KMS-11 (cell line): ENCODE data around the gene OTX2.

ENCODE experiments used
- H2AFZ ChIP-seq: fragments of 200-600 bp; sonication (generic); 2 replicates; pipeline ENCODE4 v1.6.1; 2016; ENCODE audit warnings: antibody characterized with exemption, mixed run types, low read depth
- H3K27ac ChIP-seq: fragments of 200-600 bp; sonication (generic); 2 replicates; pipeline ENCODE4 v1.6.1; 2016; ENCODE audit warnings: mild to moderate bottlenecking, mixed run types
- H3K27me3 ChIP-seq: fragments of 200-600 bp; sonication (generic); 2 replicates; pipeline ENCODE4 v1.6.1; 2017; ENCODE audit warnings: mild to moderate bottlenecking, low read depth, mixed run types, moderate library complexity; ENCODE audit not compliant: insufficient read depth
- H3K36me3 ChIP-seq: fragments of 200-600 bp; sonication (generic); 2 replicates; pipeline ENCODE4 v1.6.1; 2017; ENCODE audit warnings: mild to moderate bottlenecking, mixed run types; ENCODE audit not compliant: insufficient read depth
- H3K4me1 ChIP-seq: fragments of 200-600 bp; sonication (generic); 2 replicates; pipeline ENCODE4 v1.6.1; 2016; ENCODE audit warnings: mild to moderate bottlenecking, low read depth, mixed run types; ENCODE audit not compliant: poor library complexity, severe bottlenecking
- H3K4me2 ChIP-seq: fragments of 200-600 bp; sonication (generic); 2 replicates; pipeline ENCODE4 v1.7.0; 2016; ENCODE audit warnings: mild to moderate bottlenecking, mixed run types
- H3K4me3 ChIP-seq: fragments of 200-600 bp; sonication (generic); IDR thresholded peaks from 2 replicates; pipeline ENCODE4 v1.6.1; 2017; ENCODE audit warnings: low read depth, low read length, mixed read lengths; ENCODE audit not compliant: insufficient read depth
- H3K79me2 ChIP-seq: fragments of 200-600 bp; sonication (generic); 2 replicates; pipeline ENCODE4 v1.6.1; 2016; ENCODE audit warnings: low read depth, mixed run types; ENCODE audit not compliant: insufficient read depth
- H3K9ac ChIP-seq: fragments of 200-600 bp; sonication (generic); 2 replicates; pipeline ENCODE4 v1.6.1; 2016; ENCODE audit warnings: mild to moderate bottlenecking, mixed run types
- H4K20me1 ChIP-seq: fragments of 200-600 bp; sonication (generic); 2 replicates; pipeline ENCODE4 v1.6.1; 2016; ENCODE audit warnings: mild to moderate bottlenecking, mixed run types; ENCODE audit not compliant: insufficient read depth
- CTCF ChIP-seq: fragments of 200-600 bp; sonication (generic); conservative IDR thresholded peaks from 2 replicates; pipeline ENCODE4 v1.6.1; 2017; ENCODE audit warnings: low read depth, mild to moderate bottlenecking, antibody characterized with exemption, low read length, moderate library complexity, mixed read lengths

The OTX2 gene

GRCh38 chr14:56789955-56790354, 20.3 kb downstream of the OTX2 start:
- no peaks in the 10 kb centered on the region for H3K27me3 ChIP-seq
- H3K4me3 ChIP-seq: no peak overlapping the region
- H3K27ac ChIP-seq: no peak overlapping the region
- no peak overlapping the region for H3K4me2 ChIP-seq
- H3K36me3 ChIP-seq: no peaks in the 10 kb centered on the region
- H3K79me2 ChIP-seq: no peaks in the 10 kb centered on the region
- no peaks in the 10 kb centered on the region for H4K20me1 ChIP-seq
- H3K9ac ChIP-seq: no peak overlapping the region
- no peak overlapping the region for H2AFZ ChIP-seq
- TF ChIP-seq CTCF: no peak
- H3K4me1 ChIP-seq: no peaks in the 10 kb centered on the region

GRCh38 chr14:56787530-56787929, 22.7 kb downstream of the OTX2 start:
- Histone ChIP-seq H3K4me1 (no peaks in the 10 kb centered on the region), H3K4me2 (no peak overlapping the region), H3K27ac (no peak overlapping the region), H3K4me3 (no peak overlapping the region), H3K79me2 (no peaks in the 10 kb centered on the region), H3K27me3 (no peaks in the 10 kb centered on the region), H3K9ac (no peak overlapping the region), H2AFZ (no peak overlapping the region), H4K20me1 (no peaks in the 10 kb centered on the region), H3K36me3 (no peaks in the 10 kb centered on the region)
- TF ChIP-seq CTCF: no peak

- H3K4me2 ChIP-seq: no peak overlapping the region
- H3K27me3 ChIP-seq: no peaks in the 10 kb centered on the region
- H2AFZ ChIP-seq: no peak overlapping the region
- no peaks in the 10 kb centered on the region for H3K4me1 ChIP-seq
- no peak overlapping the region for H3K4me3 ChIP-seq
- H3K36me3 ChIP-seq: no peaks in the 10 kb centered on the region
- H3K79me2 ChIP-seq: no peaks in the 10 kb centered on the region
- no peak for TF ChIP-seq CTCF
- no peak overlapping the region for H3K27ac ChIP-seq
- H3K9ac ChIP-seq: no peak overlapping the region
- H4K20me1 ChIP-seq: no peaks in the 10 kb centered on the region
Observed at GRCh38 chr14:56782711-56783110, 27.6 kb downstream of the OTX2 start.

- no peak overlapping the region for H3K9ac ChIP-seq
- H3K4me1 ChIP-seq: no peaks in the 10 kb centered on the region
- no peaks in the 10 kb centered on the region for H3K79me2 ChIP-seq
- no peak overlapping the region for H3K4me2 ChIP-seq
- H3K27ac ChIP-seq: no peak overlapping the region
- H4K20me1 ChIP-seq: no peaks in the 10 kb centered on the region
- H2AFZ ChIP-seq: no peak overlapping the region
- TF ChIP-seq CTCF: no peak
- no peaks in the 10 kb centered on the region for H3K36me3 ChIP-seq
- H3K27me3 ChIP-seq: no peaks in the 10 kb centered on the region
- H3K4me3 ChIP-seq: no peak overlapping the region
Observed at GRCh38 chr14:56774503-56774902, 35.8 kb downstream of the OTX2 start.

GRCh38 chr14:56770512-56770911, 39.8 kb downstream of the OTX2 start:
- no peaks in the 10 kb centered on the region for H3K27me3 ChIP-seq
- no peaks in the 10 kb centered on the region for H4K20me1 ChIP-seq
- H2AFZ ChIP-seq: no peak overlapping the region
- no peak overlapping the region for H3K4me3 ChIP-seq
- no peak for TF ChIP-seq CTCF
- no peak overlapping the region for H3K9ac ChIP-seq
- H3K36me3 ChIP-seq: no peaks in the 10 kb centered on the region
- H3K4me1 ChIP-seq: no peaks in the 10 kb centered on the region
- no peak overlapping the region for H3K27ac ChIP-seq
- H3K79me2 ChIP-seq: no peaks in the 10 kb centered on the region
- no peak overlapping the region for H3K4me2 ChIP-seq
